Right atrium auricular region (tissue), 2 donors: ENCODE data around the gene MAD1L1. TPM values are rescaled to one million over a fixed set of nuclear protein-coding genes. Genes with fewer than 3 reads are reported as not detected.

Experiments
- DNase-seq: peaks from one replicate; pipeline ENCODE4 v3.0.0-alpha.2; 2019; ENCODE audit warnings: low spot score
- H3K27ac ChIP-seq, 2 donors: fragments of 200-600 bp; sonication (generic); 1 replicate in 1 of 2; 2 replicates in 1 of 2; pipeline ENCODE4 v1.5.1; 2016 to 2019
- H3K27me3 ChIP-seq, 2 donors: fragments of 200-600 bp; sonication (generic); one replicate each; pipeline versions ENCODE4 v1.5.1 to v1.6.0; 2017 to 2019
- H3K36me3 ChIP-seq: fragments of 200-600 bp; sonication (generic); one replicate; pipeline ENCODE4 v1.5.1; 2016
- H3K4me1 ChIP-seq, 2 donors: fragments of 200-600 bp; sonication (generic); one replicate each; pipeline versions ENCODE4 v1.5.1 to v1.6.0; 2017 to 2019
- H3K4me3 ChIP-seq, 2 donors: fragments of 200-600 bp; sonication (generic); 1 replicate in 1 of 2; 2 replicates in 1 of 2; pipeline ENCODE4 v1.5.1; 2017 to 2019; ENCODE audit warnings: mild to moderate bottlenecking in 1 of 2, moderate library complexity in 1 of 2
- H3K9me3 ChIP-seq, 2 donors: fragments of 200-600 bp; sonication (generic); one replicate each; pipeline ENCODE4 v1.5.1; 2019
- total RNA-seq, 2 donors: library from RNA; depleted of rRNA; stranded (reverse); fragments of >200 nt; gene quantifications; one replicate each; pipeline ENCODE4 v1.1.0, GENCODE V29; 2016
- TF ChIP-seq, protein P1 (sequence below), 2 donors: fragments of 200-600 bp; sonication (generic); IDR thresholded peaks; one replicate each; pipeline ENCODE4 v1.5.1; 2019; ENCODE audit warnings: antibody characterized with exemption in 2 of 2

MAD1L1 gene
- total RNA-seq, 2 donors from 2014 or later: 13.3 to 31.9 TPM

GRCh38 chr7:1981878-1982230 is 250.9 kb downstream of the MAD1L1 start:
- Histone ChIP-seq H3K36me3 (no peaks in the 10 kb centered on the region), H3K9me3 (no peaks in the 10 kb centered on the region), H3K27me3 (no peaks in the 10 kb centered on the region), H3K4me3 (no peak overlapping the region), H3K4me1 (no peaks in the 10 kb centered on the region), H3K27ac (no peak overlapping the region)
- TF ChIP-seq, protein P1, sequence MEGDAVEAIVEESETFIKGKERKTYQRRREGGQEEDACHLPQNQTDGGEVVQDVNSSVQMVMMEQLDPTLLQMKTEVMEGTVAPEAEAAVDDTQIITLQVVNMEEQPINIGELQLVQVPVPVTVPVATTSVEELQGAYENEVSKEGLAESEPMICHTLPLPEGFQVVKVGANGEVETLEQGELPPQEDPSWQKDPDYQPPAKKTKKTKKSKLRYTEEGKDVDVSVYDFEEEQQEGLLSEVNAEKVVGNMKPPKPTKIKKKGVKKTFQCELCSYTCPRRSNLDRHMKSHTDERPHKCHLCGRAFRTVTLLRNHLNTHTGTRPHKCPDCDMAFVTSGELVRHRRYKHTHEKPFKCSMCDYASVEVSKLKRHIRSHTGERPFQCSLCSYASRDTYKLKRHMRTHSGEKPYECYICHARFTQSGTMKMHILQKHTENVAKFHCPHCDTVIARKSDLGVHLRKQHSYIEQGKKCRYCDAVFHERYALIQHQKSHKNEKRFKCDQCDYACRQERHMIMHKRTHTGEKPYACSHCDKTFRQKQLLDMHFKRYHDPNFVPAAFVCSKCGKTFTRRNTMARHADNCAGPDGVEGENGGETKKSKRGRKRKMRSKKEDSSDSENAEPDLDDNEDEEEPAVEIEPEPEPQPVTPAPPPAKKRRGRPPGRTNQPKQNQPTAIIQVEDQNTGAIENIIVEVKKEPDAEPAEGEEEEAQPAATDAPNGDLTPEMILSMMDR (IDR thresholded peaks at IDR 0.05): no peak
- no peak for DNase-seq

GRCh38 chr7:1981201-1981877 is 251.4 kb downstream of the MAD1L1 start:
- no peak for DNase-seq
- no peaks in the 10 kb centered on the region for H3K27me3 ChIP-seq
- H3K27ac ChIP-seq: no peak overlapping the region
- H3K4me3 ChIP-seq: no peak overlapping the region
- no peaks in the 10 kb centered on the region for H3K36me3 ChIP-seq
- TF ChIP-seq, protein P1 (IDR thresholded peaks at IDR 0.05): no peak
- no peaks in the 10 kb centered on the region for H3K4me1 ChIP-seq
- H3K9me3 ChIP-seq: no peaks in the 10 kb centered on the region

DNA sequence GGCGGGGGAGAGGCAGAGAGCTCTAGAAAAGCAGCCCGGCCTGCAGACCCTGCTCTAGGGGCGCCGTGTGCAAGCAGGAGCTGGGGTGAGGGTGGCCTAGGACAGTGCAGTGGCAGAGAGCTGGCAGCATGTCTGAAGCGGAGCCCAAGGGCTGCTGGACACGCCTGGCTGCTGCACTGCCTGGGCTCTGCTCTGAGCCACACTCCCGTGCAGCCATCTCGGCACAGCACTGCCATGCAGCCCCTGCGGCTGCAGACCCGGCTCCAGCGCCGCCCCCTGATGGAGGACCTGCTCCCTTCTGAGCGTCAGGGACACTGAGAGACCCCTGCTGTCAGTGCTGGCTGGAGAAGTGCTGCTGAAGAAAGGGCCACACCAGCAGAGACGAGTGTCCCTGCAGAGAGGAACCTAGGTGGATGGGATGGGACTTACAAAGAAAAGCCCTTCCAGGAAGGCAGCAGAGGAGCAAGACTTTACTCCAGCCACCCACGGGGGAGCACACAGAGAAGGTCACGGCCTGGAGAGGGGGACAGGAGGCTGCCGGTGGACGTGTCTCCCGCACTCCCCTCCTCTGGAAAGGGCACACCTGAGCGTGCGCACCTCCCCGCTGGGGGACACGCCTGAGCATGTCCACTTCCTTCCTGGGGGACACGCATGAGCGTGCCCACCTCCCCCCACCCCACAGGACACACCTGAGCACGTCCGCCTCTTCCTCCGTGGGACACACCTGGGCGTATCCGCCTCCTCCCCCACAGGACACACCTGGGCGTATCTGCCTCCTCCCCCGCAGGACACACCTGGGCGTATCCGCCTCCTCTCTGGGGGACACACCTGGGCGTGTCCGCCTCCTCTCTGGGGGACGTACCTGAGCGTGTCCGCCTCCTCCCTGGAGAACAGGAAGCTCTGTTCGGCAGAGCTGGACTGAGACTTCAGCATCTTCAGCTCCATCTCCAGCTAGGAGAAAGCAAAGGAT is 252.9 kb downstream of the MAD1L1 start:
- H3K27ac ChIP-seq: no peak overlapping the region
- no peaks in the 10 kb centered on the region for H3K4me1 ChIP-seq
- DNase-seq: no peak
- peaks cover 4% of the 10 kb centered on the region for H3K36me3 ChIP-seq
- no peaks in the 10 kb centered on the region for H3K27me3 ChIP-seq
- no peaks in the 10 kb centered on the region for H3K9me3 ChIP-seq
- TF ChIP-seq, protein P1 (IDR thresholded peaks at IDR 0.05): no peak
- no peak overlapping the region for H3K4me3 ChIP-seq

DNA sequence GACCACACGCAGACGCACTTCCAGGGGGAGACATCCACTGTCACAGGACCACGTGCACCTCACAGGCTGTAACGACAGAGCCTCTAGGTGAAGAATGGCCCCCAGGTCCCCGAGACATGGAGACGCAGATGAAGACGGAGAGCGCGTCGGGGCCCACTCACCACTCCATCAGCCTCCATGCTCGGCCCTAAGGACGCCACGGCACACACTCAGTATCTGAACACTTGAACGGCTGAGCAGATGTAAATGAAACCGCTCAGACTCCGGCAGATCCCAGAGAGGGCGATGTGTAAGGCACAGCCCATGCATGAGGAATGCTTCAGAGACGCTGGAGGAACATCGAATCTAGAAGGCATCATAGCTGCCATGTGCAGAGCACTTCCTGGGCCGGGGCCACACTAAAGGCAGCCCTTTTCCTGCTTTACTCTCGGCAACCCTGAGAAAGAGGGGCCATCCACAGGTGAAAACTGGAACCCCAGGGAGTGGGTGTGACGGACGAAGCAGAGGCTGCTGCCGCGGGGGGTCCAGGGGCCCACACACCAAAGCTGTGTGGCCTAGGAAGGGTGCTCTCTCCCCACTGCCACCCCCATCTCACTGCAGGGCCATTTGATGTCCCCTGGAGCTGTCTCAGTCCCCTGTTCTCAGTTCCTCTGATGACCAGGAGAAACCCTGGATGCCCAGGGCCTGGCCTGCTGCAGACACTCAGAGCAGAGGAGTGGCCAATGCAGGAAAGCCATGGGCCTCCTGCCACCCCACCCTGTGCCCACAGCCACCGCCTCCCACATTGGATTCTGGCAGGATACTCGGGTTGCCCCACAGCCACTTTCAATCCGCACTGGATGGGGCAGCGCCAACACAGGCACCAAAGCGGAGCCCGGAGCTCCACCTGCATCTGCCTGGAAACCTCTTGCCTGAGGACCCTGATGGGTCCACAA is 253.8 kb downstream of the MAD1L1 start:
- Histone ChIP-seq H3K27ac (no peak overlapping the region), H3K4me1 (no peaks in the 10 kb centered on the region), H3K36me3 (peaks cover 4% of the 10 kb centered on the region), H3K4me3 (no peak overlapping the region), H3K27me3 (no peaks in the 10 kb centered on the region), H3K9me3 (no peaks in the 10 kb centered on the region)
- TF ChIP-seq, protein P1 (IDR thresholded peaks at IDR 0.05): no peak
- no peak for DNase-seq

DNA sequence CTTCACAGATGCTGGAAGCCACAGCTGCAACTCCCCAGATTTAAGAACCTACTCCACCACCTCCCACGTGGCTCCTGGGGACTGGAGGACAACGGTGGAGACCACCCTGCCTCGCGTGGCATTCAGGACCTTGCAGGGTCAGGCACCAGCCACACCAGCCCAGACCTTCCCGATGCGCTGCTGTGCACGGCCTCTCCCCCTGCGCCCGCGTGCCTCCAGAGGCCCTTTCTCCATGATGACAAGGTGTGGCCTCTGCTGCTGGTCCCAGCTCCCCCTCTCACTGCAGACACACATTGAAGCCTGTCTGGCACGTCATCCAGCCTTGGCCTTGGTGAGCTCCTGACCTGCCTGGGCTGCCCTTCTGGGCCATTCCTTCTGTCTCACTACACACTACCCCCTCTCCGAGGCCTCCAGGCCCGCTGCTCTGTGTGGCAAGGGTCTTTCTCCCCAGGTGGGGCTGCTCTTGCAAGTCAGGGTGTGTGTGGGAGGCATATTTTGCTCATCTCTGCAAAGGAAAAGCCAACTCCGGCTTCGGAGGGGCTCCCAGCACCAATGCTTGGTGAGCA is 254.8 kb downstream of the MAD1L1 start:
- Histone ChIP-seq H3K27me3 (no peaks in the 10 kb centered on the region), H3K36me3 (peaks cover 4% of the 10 kb centered on the region), H3K4me3 (no peak overlapping the region), H3K27ac (no peak overlapping the region), H3K4me1 (no peaks in the 10 kb centered on the region), H3K9me3 (no peaks in the 10 kb centered on the region)
- TF ChIP-seq, protein P1 (IDR thresholded peaks at IDR 0.05): no peak
- DNase-seq: no peak
